Sigmoid colon (tissue), 4 donors: ENCODE measurements around the gene SLC25A13.

Experiments
- POLR2AphosphoS5 ChIP-seq, 4 donors: sonication (generic); formaldehyde crosslinking; IDR thresholded peaks; one replicate each; pipeline ENCODE4 v1.6.1; 2017; ENCODE audit warnings: antibody characterized with exemption in 4 of 4
- TF ChIP-seq, protein P1 (sequence below), 4 experiments: fragments of 450-650 bp in 3 of 4; fragments of 200-600 bp in 1 of 4; IDR thresholded peaks; one replicate each; pipeline ENCODE4 v1.5.1; 2016 to 2019; ENCODE audit warnings: antibody characterized with exemption in 4 of 4, mild to moderate bottlenecking in 3 of 4, moderate library complexity in 2 of 4

- TF ChIP-seq, protein P1, sequence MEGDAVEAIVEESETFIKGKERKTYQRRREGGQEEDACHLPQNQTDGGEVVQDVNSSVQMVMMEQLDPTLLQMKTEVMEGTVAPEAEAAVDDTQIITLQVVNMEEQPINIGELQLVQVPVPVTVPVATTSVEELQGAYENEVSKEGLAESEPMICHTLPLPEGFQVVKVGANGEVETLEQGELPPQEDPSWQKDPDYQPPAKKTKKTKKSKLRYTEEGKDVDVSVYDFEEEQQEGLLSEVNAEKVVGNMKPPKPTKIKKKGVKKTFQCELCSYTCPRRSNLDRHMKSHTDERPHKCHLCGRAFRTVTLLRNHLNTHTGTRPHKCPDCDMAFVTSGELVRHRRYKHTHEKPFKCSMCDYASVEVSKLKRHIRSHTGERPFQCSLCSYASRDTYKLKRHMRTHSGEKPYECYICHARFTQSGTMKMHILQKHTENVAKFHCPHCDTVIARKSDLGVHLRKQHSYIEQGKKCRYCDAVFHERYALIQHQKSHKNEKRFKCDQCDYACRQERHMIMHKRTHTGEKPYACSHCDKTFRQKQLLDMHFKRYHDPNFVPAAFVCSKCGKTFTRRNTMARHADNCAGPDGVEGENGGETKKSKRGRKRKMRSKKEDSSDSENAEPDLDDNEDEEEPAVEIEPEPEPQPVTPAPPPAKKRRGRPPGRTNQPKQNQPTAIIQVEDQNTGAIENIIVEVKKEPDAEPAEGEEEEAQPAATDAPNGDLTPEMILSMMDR (IDR thresholded peaks at IDR 0.05) = no peak
- no peak for TF ChIP-seq POLR2AphosphoS5 (IDR thresholded peaks at IDR 0.05)
Observed at GRCh38 chr7:96131525-96131924, 190.4 kb downstream of the SLC25A13 start.
